Central memory CD4-positive, alpha-beta T cell (primary cell): ENCODE data around the gene ATG13.
"Not testable (repeated sequence)": the region's sequence is repeated elsewhere in the genome, so short reads cannot be mapped to it uniquely, and the experiment has no call there.

Source experiments
- DNase-seq: peaks from one replicate; pipeline ENCODE4 v3.0.0; 2022

Gene ATG13

GRCh38 chr11:46700241-46701077 lies 83.1 kb downstream of the ATG13 start, which contains the start of the genes ARHGAP1 and ZNF408:
Gene ARHGAP1, minus strand, starts transcription at chr11:46700619. Its CDS starts 4,512 bp downstream, at chr11:46696107.
Gene ZNF408, plus strand, starts transcription at chr11:46701031. Its CDS starts 17 bp downstream, at chr11:46701048.
- peak; percentile 98 for DNase-seq

GRCh38 chr11:46701078-46701654 lies 83.8 kb downstream of the ATG13 start:
- no peak for DNase-seq

- no peak for DNase-seq
These were observed 87.8 kb downstream of the ATG13 start for GRCh38 chr11:46705070-46705688.

GRCh38 chr11:46706886-46707285 lies 89.5 kb downstream of the ATG13 start:
- DNase-seq: no peak

GRCh38 chr11:46709351-46709750 lies 92.0 kb downstream of the ATG13 start:
- DNase-seq: not testable (repeated sequence)

GRCh38 chr11:46710821-46711269 lies 93.5 kb downstream of the ATG13 start:
- no peak for DNase-seq

GRCh38 chr11:46711303-46711702 lies 94.0 kb downstream of the ATG13 start:
- DNase-seq: no peak

- no peak for DNase-seq
These were observed 95.7 kb downstream of the ATG13 start for GRCh38 chr11:46712874-46713576.

GRCh38 chr11:46717825-46718154 lies 100.4 kb downstream of the ATG13 start:
- not testable (repeated sequence) for DNase-seq

GRCh38 chr11:46718155-46719019 lies 101.0 kb downstream of the ATG13 start:
- DNase-seq: no peak

- DNase-seq: no peak
These were observed 101.7 kb downstream of the ATG13 start, which contains the start of gene F2 for GRCh38 chr11:46719048-46719542. Gene F2, plus strand, starts transcription at chr11:46719213. Its CDS starts 23 bp downstream, at chr11:46719236.

- DNase-seq: no peak
These were observed 102.3 kb downstream of the ATG13 start for GRCh38 chr11:46719543-46720218.

- no peak for DNase-seq
These were observed 103.9 kb downstream of the ATG13 start for GRCh38 chr11:46721286-46721685.

GRCh38 chr11:46722566-46723358 lies 105.4 kb downstream of the ATG13 start:
- no peak for DNase-seq

- no peak for DNase-seq
These were observed 106.0 kb downstream of the ATG13 start for GRCh38 chr11:46723359-46723680.

- no peak for DNase-seq
These were observed 106.7 kb downstream of the ATG13 start for GRCh38 chr11:46724088-46724487.
